ENCODE results near the gene SLC34A1. TPM values are rescaled to one million over a fixed set of nuclear protein-coding genes. Genes with fewer than 3 reads are reported as not detected.

SLC34A1 gene
- total and polyA plus RNA-seq, 2 of the 13 experiments (the other 11 are each of a cell fraction or from before 2014, with no cell fraction given) = 0.03 to 0.20 TPM

DNA sequence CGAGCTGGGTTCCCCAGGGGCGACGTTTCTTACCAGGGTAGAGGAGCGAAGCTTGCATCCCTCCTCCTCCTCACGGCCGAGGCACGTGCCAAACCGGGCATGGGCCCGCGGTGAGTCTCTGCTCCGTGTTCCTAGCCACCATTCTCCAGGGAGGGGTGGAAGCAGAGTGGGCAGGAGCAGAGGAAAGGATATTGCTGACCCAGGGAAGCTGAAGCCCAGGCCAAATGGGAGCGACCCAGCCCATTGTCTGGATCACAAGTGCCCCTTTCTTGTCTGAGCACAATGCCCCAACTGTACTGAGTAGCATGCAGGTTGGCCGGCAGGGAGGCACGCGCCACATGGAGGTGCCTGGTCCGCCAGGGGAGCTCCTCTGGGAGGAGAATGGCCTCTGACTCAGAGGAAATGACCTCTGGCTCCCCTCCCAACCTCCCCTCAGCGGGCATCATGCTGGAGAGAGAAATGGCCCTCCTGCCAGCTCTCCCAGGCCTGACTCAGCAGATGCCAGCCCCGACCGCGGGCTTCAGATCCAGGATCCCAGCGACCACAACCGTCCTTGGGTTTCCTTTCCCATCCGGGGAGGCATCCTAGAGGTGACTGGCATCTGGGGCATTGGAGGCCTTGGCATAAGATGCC is 63.5 kb downstream of the SLC34A1 start (continued):
- TF ChIP-seq HOMEZ (CRISPR knock-in tag; IDR thresholded peaks at IDR 0.05; ENCODE audit: low read depth) (no peak), ZNF317 (CRISPR knock-in tag; IDR thresholded peaks at IDR 0.05) (peak; percentile 76), ZNF121 (CRISPR knock-in tag; IDR thresholded peaks at IDR 0.05) (no peak), NCOR1 (IDR thresholded peaks at IDR 0.05; ENCODE audit: borderline replicate concordance, low read length) (no peak), THYN1 (CRISPR knock-in tag; IDR thresholded peaks at IDR 0.05; ENCODE audit: borderline replicate concordance, low read depth) (no peak), ZNF749 (CRISPR knock-in tag; IDR thresholded peaks at IDR 0.05; ENCODE audit: borderline replicate concordance) (no peak), ZNF562 (CRISPR knock-in tag; IDR thresholded peaks at IDR 0.05; ENCODE audit: borderline replicate concordance) (no peak), SUZ12 (IDR thresholded peaks at IDR 0.05; ENCODE audit: low read depth, low read length) (no peak), ONECUT2 (CRISPR knock-in tag; IDR thresholded peaks at IDR 0.05) (no peak), CBFB (CRISPR knock-in tag; IDR thresholded peaks at IDR 0.05) (no peak; the same call in 1 of the 2 replicates), PITX1 (CRISPR knock-in tag; IDR thresholded peaks at IDR 0.05) (0 out of 2 replicates have a peak, but pooled peaks have one; percentile 32), ARNT2 (CRISPR knock-in tag; IDR thresholded peaks at IDR 0.05; ENCODE audit: low read depth) (peak; percentile 69; the same call in 1 of the 2 replicates), PAWR (CRISPR knock-in tag; IDR thresholded peaks at IDR 0.05; ENCODE audit: borderline replicate concordance) (no peak), KDM5A (IDR thresholded peaks at IDR 0.05; ENCODE audit: borderline replicate concordance, low read length) (no peak), ZFP62 (CRISPR knock-in tag; IDR thresholded peaks at IDR 0.05) (no peak), POGK (CRISPR knock-in tag; conservative IDR thresholded peaks at IDR 0.05) (peak; percentile 71; the same call in 1 of the 2 replicates), ZNF75D (CRISPR knock-in tag; IDR thresholded peaks at IDR 0.05; ENCODE audit: borderline replicate concordance) (no peak), POLR2AphosphoS2 (IDR thresholded peaks at IDR 0.05; ENCODE audit: low read depth, low read length) (no peak), HNF4G (IDR thresholded peaks at IDR 0.05; ENCODE audit: borderline replicate concordance, low read depth, low read length) (no peak), HNF4G (CRISPR knock-in tag; IDR thresholded peaks at IDR 0.05; ENCODE audit: borderline replicate concordance, low read depth) (no peak), DPF2 (CRISPR knock-in tag; IDR thresholded peaks at IDR 0.05; ENCODE audit: borderline replicate concordance, low read depth) (peak; percentile 42; the same call in 1 of the 2 replicates)
- TF ChIP-seq, protein P1, sequence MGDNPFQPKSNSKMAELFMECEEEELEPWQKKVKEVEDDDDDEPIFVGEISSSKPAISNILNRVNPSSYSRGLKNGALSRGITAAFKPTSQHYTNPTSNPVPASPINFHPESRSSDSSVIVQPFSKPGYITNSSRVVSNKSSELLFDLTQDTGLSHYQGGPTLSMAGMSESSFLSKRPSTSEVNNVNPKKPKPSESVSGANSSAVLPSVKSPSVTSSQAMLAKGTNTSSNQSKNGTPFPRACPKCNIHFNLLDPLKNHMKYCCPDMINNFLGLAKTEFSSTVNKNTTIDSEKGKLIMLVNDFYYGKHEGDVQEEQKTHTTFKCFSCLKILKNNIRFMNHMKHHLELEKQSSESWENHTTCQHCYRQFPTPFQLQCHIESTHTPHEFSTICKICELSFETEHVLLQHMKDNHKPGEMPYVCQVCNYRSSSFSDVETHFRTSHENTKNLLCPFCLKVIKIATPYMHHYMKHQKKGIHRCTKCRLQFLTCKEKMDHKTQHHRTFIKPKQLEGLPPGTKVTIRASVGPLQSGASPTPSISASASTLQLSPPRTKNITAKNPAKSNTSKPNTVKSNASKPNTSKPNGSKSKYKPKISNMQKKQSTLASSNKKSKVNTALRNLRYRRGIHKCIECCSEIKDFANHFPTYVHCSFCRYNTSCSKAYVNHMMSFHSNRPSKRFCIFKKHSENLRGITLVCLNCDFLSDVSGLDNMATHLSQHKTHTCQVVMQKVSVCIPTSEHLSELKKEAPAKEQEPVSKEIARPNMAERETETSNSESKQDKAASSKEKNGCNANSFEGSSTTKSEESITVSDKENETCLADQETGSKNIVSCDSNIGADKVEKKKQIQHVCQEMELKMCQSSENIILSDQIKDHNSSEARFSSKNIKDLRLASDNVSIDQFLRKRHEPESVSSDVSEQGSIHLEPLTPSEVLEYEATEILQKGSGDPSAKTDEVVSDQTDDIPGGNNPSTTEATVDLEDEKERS (CRISPR knock-in tag; IDR thresholded peaks at IDR 0.05) = 0 out of 2 replicates have a peak, but pooled peaks have one; percentile 44
- TF ChIP-seq, protein P2, sequence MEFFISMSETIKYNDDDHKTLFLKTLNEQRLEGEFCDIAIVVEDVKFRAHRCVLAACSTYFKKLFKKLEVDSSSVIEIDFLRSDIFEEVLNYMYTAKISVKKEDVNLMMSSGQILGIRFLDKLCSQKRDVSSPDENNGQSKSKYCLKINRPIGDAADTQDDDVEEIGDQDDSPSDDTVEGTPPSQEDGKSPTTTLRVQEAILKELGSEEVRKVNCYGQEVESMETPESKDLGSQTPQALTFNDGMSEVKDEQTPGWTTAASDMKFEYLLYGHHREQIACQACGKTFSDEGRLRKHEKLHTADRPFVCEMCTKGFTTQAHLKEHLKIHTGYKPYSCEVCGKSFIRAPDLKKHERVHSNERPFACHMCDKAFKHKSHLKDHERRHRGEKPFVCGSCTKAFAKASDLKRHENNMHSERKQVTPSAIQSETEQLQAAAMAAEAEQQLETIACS (CRISPR knock-in tag; IDR thresholded peaks at IDR 0.05) = no peak
